ENCODE results near the gene SCARB2.

Gene SCARB2

DNA sequence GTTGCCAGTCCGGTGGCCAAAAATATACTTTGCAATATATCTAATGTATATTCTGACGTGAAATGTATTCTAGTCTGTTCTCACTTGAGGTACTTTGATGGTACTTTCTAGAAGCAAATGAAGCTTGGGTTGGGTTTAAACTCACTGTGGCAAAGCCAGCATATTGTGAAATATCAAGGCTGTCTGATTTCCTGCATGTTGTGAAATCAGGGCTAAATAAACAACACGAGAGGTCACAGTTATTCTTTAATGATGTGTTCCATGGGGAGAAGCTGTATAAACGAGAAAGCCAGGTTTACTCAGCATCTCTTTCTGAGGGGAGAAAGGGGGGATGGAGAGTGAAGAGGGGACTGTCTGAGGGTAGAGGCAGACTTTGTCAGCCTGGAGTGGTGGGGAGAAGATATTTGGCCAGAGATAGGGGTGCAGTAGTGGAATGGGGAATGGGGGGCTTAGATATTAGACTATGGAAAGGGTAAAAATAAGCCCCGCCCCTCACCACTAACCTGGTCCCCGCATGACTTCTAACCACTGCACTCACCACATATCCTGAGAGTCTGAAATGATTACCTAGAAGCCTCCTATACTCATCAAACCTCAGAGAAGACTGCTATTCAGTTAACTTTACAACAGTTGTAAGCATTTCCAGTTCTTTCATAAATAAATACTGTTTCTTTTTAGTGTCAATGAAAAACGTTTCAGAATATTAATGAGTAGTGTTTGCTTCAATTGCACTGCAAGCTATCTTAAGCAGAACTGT, 5.9 kb upstream of the SCARB2 start:
- Mint-ChIP-seq H3K4me1 (peaks cover 26% of the 10 kb centered on the region), H3K27me3 (ENCODE audit: low read depth) (no peaks in the 10 kb centered on the region), H3K4me3 (no peak overlapping the region), H3K36me3 (ENCODE audit: low read depth) (no peaks in the 10 kb centered on the region), H3K27ac (no peak overlapping the region), H3K9me3 (no peaks in the 10 kb centered on the region)
- no peak for TF ChIP-seq CTCF (IDR thresholded peaks at IDR 0.05; ENCODE audit: unreplicated experiment in 3 of 3)

- peak overlapping the region; percentile 18 to 78 (median 49) for H3K4me3 Mint-ChIP-seq
- no peaks in the 10 kb centered on the region for H3K27me3 Mint-ChIP-seq (ENCODE audit: low read depth)
- no peak for TF ChIP-seq CTCF (IDR thresholded peaks at IDR 0.05; ENCODE audit: unreplicated experiment in 3 of 3)
- H3K4me1 Mint-ChIP-seq = peaks cover 42% of the 10 kb centered on the region
- H3K9me3 Mint-ChIP-seq = no peaks in the 10 kb centered on the region
- peak overlapping the region in 2 of 3 experiments; percentile 55 to 71 for H3K27ac Mint-ChIP-seq
- H3K36me3 Mint-ChIP-seq (ENCODE audit: low read depth) = no peaks in the 10 kb centered on the region
Measured at GRCh38 chr4:76216975-76217814, 3.6 kb upstream of the SCARB2 start.

DNA sequence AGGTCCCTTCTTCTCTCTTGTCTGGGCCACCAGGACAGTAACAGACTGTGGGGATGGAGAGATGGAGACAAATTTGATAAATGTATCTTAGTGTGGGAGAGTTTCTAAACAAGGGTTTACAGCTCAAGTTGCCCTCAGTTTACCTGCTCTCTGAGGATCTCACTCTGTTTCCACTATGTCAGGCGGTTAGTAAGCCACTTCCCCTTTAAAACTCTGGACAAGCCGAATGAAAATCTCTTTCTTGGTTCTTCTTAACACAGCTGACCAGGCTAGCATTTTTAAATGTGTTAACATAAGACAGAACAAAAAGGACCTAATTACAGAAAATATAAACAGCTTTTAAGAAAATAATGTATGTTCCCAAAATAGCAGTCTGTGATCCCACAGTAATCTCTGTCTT, 2.9 kb upstream of the SCARB2 start:
- Mint-ChIP-seq H3K36me3 (ENCODE audit: low read depth) (no peaks in the 10 kb centered on the region), H3K4me1 (peaks cover 48% of the 10 kb centered on the region), H3K9me3 (no peaks in the 10 kb centered on the region), H3K27ac (peak overlapping the region; percentile 55 to 77 (median 71)), H3K27me3 (ENCODE audit: low read depth) (no peaks in the 10 kb centered on the region), H3K4me3 (peak overlapping the region; percentile 60 to 78 (median 70))
- no peak for TF ChIP-seq CTCF (IDR thresholded peaks at IDR 0.05; ENCODE audit: unreplicated experiment in 3 of 3)

GRCh38 chr4:76215077-76215476, 1.5 kb upstream of the SCARB2 start:
- Mint-ChIP-seq H3K36me3 (ENCODE audit: low read depth) (no peaks in the 10 kb centered on the region), H3K27me3 (ENCODE audit: low read depth) (no peaks in the 10 kb centered on the region), H3K4me1 (peaks cover 63% of the 10 kb centered on the region), H3K9me3 (no peaks in the 10 kb centered on the region), H3K4me3 (peak overlapping the region; percentile 20 to 87 (median 84)), H3K27ac (peak overlapping the region; percentile 87 to 98 (median 93))
- TF ChIP-seq CTCF (IDR thresholded peaks at IDR 0.05; ENCODE audit: unreplicated experiment in 3 of 3) = no peak

DNA sequence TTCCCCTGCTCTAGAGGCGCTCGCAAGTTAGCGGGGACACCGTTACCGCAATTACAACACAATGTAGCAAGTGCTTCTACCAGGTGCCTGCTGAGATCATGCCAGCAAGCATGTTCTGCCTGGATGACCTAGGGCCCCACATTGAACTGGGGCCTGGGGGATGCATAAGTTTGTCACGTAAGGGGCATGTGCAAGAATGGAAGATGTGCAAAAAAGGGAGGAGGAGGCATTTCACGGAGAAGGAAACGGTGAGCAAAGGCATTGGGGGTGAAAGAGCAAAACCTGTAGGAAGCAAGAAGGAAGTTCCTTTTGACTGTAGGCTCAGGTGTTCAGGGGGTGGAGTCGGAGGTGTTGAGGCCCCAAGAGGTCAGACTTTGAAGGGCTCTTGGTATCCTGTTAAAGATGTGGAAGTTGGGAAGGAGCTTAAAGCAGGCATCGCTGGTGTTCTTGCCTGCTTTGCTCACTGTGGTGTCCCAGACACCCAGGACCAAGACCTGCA, 602 bp upstream of the SCARB2 start:
- Mint-ChIP-seq H3K27ac (peak overlapping the region; percentile 87 to 98 (median 93)), H3K9me3 (no peaks in the 10 kb centered on the region), H3K4me1 (peaks cover 68% of the 10 kb centered on the region), H3K36me3 (ENCODE audit: low read depth) (no peaks in the 10 kb centered on the region), H3K4me3 (peak overlapping the region; percentile 81 to 87 (median 84)), H3K27me3 (ENCODE audit: low read depth) (no peaks in the 10 kb centered on the region)
- TF ChIP-seq CTCF (IDR thresholded peaks at IDR 0.05; ENCODE audit: unreplicated experiment in 3 of 3) = no peak

Measured in nephron (organoid).